Body of pancreas (tissue), 4 donors: ENCODE data around the gene ATXN7L2.

Source experiments
- CTCF ChIP-seq, 7 experiments: fragments of 450-650 bp in 4 of 7; fragments of 200-600 bp in 3 of 7; sonication (generic) in 3 of 7; IDR thresholded peaks; one replicate each; pipeline ENCODE4 v1.5.1; 2016 to 2019; ENCODE audit warnings: antibody characterized with exemption in 7 of 7
- POLR2A ChIP-seq, 3 donors: fragments of 450-650 bp; IDR thresholded peaks; one replicate each; pipeline ENCODE4 v1.6.1; 2016; ENCODE audit warnings: antibody characterized with exemption in 3 of 3, mild to moderate bottlenecking in 2 of 3

- TF ChIP-seq POLR2A (IDR thresholded peaks at IDR 0.05) (no peak), CTCF (IDR thresholded peaks at IDR 0.05) (no peak)
These were observed 44.9 kb upstream of the ATXN7L2 start for GRCh38 chr1:109438798-109439297.
